ENCODE results near the gene LEP. TPM values are rescaled to one million over a fixed set of nuclear protein-coding genes. Genes with fewer than 3 reads are reported as not detected.

Gene LEP
- total RNA-seq, 1 experiment from 2014 or later: not detected

DNA sequence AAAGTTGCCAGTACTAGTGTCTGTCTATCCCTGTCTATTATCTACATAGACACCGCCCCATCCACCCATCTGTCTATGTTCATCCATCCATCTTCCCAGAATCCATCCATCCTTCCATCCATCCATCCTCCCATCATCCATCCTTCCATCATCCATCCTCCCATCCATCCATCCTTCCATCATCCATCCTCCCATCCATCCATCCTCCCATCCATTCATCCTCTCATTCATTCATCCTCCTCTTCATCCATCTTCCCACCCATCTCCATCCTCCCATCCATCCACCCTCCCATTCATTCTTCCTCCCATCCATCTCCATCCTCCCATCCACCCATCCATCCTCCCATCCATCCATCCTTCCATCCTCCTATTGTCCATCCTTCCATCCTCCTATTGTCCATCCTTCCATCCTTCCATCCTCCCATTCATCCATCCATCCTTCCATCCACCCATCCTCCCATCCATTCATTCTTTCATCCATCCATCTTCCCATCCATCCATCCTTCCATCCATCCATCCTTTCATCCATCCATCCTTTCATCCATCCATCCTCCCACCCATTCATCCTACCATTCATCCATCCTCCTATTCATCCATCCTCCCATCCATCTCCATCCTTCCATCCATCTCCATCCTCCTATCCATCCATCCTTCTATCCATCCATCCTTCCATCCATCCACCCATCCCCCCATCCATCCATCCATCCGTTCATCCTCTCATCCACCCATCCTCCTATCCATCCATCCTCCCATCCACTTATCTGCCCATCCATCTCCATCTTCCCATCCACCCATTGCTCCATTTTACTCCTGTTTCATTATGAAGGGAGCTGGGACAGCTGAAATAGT is 14.7 kb upstream of the LEP start:
- Histone ChIP-seq H3K4me3 (ENCODE audit: low read depth, low read length) (no peak overlapping the region), H3K36me3 (ENCODE audit: control insufficient read depth, insufficient read depth, low read length) (no peaks in the 10 kb centered on the region), H3K27me3 (replicated peaks; ENCODE audit: control insufficient read depth, insufficient read depth, low read length) (no peaks in the 10 kb centered on the region; the same call in 1 of the 2 replicates), H3K4me1 (no peaks in the 10 kb centered on the region), H3K9me3 (no peaks in the 10 kb centered on the region)
- no peak overlapping the region for H3K4me3 Mint-ChIP-seq (ENCODE audit: unreplicated experiment)
- H3K4me1 Mint-ChIP-seq (ENCODE audit: low read depth, unreplicated experiment): no peaks in the 10 kb centered on the region
- BruUV-seq (replicated peaks): no TSS peak
- H3K36me3 Mint-ChIP-seq (ENCODE audit: insufficient read depth, unreplicated experiment): no peaks in the 10 kb centered on the region
- ChIA-PET CTCF (no interaction called here), POLR2A (no interaction called here)
- H3K9me3 Mint-ChIP-seq (ENCODE audit: unreplicated experiment): peaks cover 8% of the 10 kb centered on the region
- no peak overlapping the region for H3K27ac Mint-ChIP-seq (ENCODE audit: unreplicated experiment)
- peaks cover 18% of the 10 kb centered on the region for H3K27me3 Mint-ChIP-seq (ENCODE audit: insufficient read depth, unreplicated experiment)
- intact Hi-C loops (cut with micrococcal nuclease; ENCODE audit: unreplicated experiment): no loop called here
- DNase-seq: no peak
- no peak for TF ChIP-seq CTCF (IDR thresholded peaks at IDR 0.05; ENCODE audit: insufficient read depth in 1 of 2, low read depth in 1 of 2, low read length in 1 of 2, severe bottlenecking in 1 of 2, unreplicated experiment in 1 of 2)

- no peak overlapping the region for H3K27ac Mint-ChIP-seq (ENCODE audit: unreplicated experiment)
- ChIA-PET POLR2A (no interaction called here), CTCF (interaction anchor here (0.6 to 0.9 kb wide), 2 partner anchors 18 to 221 kb away, joined by 4 read pairs; no protein-coding TSS in a partner anchor)
- Histone ChIP-seq H3K4me1 (no peaks in the 10 kb centered on the region), H3K9me3 (no peaks in the 10 kb centered on the region), H3K4me3 (ENCODE audit: low read depth, low read length) (no peak overlapping the region), H3K36me3 (ENCODE audit: control insufficient read depth, insufficient read depth, low read length) (no peaks in the 10 kb centered on the region), H3K27me3 (replicated peaks; ENCODE audit: control insufficient read depth, insufficient read depth, low read length) (no peaks in the 10 kb centered on the region; the same call in 1 of the 2 replicates)
- TF ChIP-seq CTCF (IDR thresholded peaks at IDR 0.05; ENCODE audit: insufficient read depth in 1 of 2, low read depth in 1 of 2, low read length in 1 of 2, severe bottlenecking in 1 of 2, unreplicated experiment in 1 of 2): no peak
- H3K4me3 Mint-ChIP-seq (ENCODE audit: unreplicated experiment): no peak overlapping the region
- H3K36me3 Mint-ChIP-seq (ENCODE audit: insufficient read depth, unreplicated experiment): no peaks in the 10 kb centered on the region
- intact Hi-C loops (cut with micrococcal nuclease; ENCODE audit: unreplicated experiment): no loop called here
- no peak for DNase-seq
- BruUV-seq (replicated peaks): no TSS peak
- peaks cover 8% of the 10 kb centered on the region for H3K9me3 Mint-ChIP-seq (ENCODE audit: unreplicated experiment)
- H3K4me1 Mint-ChIP-seq (ENCODE audit: low read depth, unreplicated experiment): no peaks in the 10 kb centered on the region
- H3K27me3 Mint-ChIP-seq (ENCODE audit: insufficient read depth, unreplicated experiment): peaks cover 15% of the 10 kb centered on the region
Measured at GRCh38 chr7:128227271-128227670, 13.8 kb upstream of the LEP start.

GRCh38 chr7:128231021-128231420 is 10.1 kb upstream of the LEP start:
- no peak overlapping the region for H3K27ac Mint-ChIP-seq (ENCODE audit: unreplicated experiment)
- H3K4me1 ChIP-seq: no peaks in the 10 kb centered on the region
- peaks cover 15% of the 10 kb centered on the region for H3K27me3 Mint-ChIP-seq (ENCODE audit: insufficient read depth, unreplicated experiment)
- no peak for TF ChIP-seq CTCF (IDR thresholded peaks at IDR 0.05; ENCODE audit: insufficient read depth in 1 of 2, low read depth in 1 of 2, low read length in 1 of 2, severe bottlenecking in 1 of 2, unreplicated experiment in 1 of 2)
- H3K4me3 ChIP-seq (ENCODE audit: low read depth, low read length): no peak overlapping the region
- ChIA-PET POLR2A (no interaction called here), CTCF (interaction anchor here (2.0 kb wide), 1 partner anchor 21 kb away, joined by 7 read pairs; no protein-coding TSS in a partner anchor)
- H3K36me3 ChIP-seq (ENCODE audit: control insufficient read depth, insufficient read depth, low read length): no peaks in the 10 kb centered on the region
- no TSS peak for BruUV-seq (replicated peaks)
- intact Hi-C loops (cut with micrococcal nuclease; ENCODE audit: unreplicated experiment): no loop called here
- no peaks in the 10 kb centered on the region for H3K4me1 Mint-ChIP-seq (ENCODE audit: low read depth, unreplicated experiment)
- no peaks in the 10 kb centered on the region for H3K9me3 ChIP-seq
- H3K9me3 Mint-ChIP-seq (ENCODE audit: unreplicated experiment): peaks cover 10% of the 10 kb centered on the region
- H3K27me3 ChIP-seq (replicated peaks; ENCODE audit: control insufficient read depth, insufficient read depth, low read length): no peaks in the 10 kb centered on the region; the same call in 1 of the 2 replicates
- no peak overlapping the region for H3K4me3 Mint-ChIP-seq (ENCODE audit: unreplicated experiment)
- H3K36me3 Mint-ChIP-seq (ENCODE audit: insufficient read depth, unreplicated experiment): no peaks in the 10 kb centered on the region
- DNase-seq: no peak
